Measurements from ENCODE around the gene OR1M1. TPM values are rescaled to one million over a fixed set of nuclear protein-coding genes. Genes with fewer than 3 reads are reported as not detected.
"Not testable (repeated sequence)": the region's sequence is repeated elsewhere in the genome, so short reads cannot be mapped to it uniquely, and the experiment has no call there.

OR1M1 gene
- total RNA-seq, 4 donors from 2014 or later: not detected

- no peak for ATAC-seq (ENCODE audit: low FRiP score)
- no peak for DNase-seq (ENCODE audit: low spot score)
- TF ChIP-seq, protein P1, sequence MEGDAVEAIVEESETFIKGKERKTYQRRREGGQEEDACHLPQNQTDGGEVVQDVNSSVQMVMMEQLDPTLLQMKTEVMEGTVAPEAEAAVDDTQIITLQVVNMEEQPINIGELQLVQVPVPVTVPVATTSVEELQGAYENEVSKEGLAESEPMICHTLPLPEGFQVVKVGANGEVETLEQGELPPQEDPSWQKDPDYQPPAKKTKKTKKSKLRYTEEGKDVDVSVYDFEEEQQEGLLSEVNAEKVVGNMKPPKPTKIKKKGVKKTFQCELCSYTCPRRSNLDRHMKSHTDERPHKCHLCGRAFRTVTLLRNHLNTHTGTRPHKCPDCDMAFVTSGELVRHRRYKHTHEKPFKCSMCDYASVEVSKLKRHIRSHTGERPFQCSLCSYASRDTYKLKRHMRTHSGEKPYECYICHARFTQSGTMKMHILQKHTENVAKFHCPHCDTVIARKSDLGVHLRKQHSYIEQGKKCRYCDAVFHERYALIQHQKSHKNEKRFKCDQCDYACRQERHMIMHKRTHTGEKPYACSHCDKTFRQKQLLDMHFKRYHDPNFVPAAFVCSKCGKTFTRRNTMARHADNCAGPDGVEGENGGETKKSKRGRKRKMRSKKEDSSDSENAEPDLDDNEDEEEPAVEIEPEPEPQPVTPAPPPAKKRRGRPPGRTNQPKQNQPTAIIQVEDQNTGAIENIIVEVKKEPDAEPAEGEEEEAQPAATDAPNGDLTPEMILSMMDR (IDR thresholded peaks at IDR 0.05): no peak
Measured at GRCh38 chr19:9060564-9061340, 26.1 kb upstream of the OR1M1 start.

DNA sequence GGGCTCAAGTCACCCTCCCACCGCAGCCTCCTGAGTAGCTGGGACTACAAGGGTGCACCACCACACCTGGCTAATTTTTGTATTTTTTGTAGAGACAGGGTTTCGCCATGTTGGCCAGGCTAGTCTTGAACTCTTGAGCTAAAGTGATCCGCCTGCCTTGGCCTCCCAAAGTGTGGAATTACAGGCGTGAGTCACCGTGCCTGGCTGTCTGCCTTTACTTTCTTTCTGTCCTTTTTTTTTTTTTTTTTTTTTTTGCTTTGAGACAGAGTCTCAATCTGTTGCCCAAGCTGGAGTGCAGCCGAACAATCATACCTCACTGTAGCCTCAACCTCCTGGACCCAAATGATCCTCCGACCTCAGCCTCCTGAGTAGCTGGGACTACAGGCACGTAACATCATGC, 25.0 kb upstream of the OR1M1 start:
- DNase-seq (ENCODE audit: low spot score) (no peak), ATAC-seq (ENCODE audit: low FRiP score) (no peak)
- TF ChIP-seq, protein P1 (IDR thresholded peaks at IDR 0.05): no peak

GRCh38 chr19:9065457-9066014, 21.3 kb upstream of the OR1M1 start:
- no peak for DNase-seq (ENCODE audit: low spot score)
- TF ChIP-seq, protein P1 (IDR thresholded peaks at IDR 0.05): no peak
- ATAC-seq (ENCODE audit: low FRiP score): no peak

DNA sequence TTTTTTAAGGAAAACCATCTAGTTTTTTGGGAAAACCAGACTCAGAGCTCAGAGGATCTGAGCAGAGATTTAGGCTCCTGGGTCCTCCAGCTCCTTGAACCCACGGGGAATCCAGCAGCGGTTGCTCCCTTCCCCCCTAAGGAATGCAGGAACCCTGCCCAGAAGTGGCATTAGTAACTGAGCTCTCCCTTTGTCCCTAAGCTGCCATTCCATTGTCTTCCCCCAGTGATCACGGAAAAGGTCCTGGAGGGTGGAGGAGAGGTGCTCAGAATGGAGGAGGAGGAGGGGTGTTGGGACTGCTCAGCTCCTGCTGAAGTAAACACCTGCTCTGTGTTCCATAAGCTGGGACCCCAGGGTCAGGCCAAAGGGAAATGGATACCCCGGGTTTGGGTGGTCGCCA, 16.8 kb upstream of the OR1M1 start:
- ATAC-seq (ENCODE audit: low FRiP score): no peak
- TF ChIP-seq, protein P1 (IDR thresholded peaks at IDR 0.05): no peak
- no peak for DNase-seq (ENCODE audit: low spot score)

DNA sequence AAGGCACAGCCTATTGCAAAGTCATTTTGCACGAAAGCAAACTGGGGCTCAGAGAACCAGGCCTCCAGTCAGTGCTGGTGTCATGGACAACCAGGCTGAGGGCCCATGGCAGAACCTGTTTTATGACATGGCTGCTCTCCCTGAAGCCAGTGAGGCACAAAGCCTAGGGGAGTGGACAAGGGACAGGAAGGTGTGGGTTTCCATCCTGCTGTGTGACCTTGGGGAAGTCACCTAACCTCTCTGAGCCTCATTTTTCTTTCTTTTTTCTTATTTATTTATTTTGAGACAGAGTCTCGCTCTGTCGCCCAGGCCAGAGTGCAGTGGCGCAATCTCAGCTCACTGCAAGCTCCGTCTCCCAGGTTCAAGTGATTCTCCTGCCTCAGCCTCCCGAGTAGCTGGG, 15.1 kb upstream of the OR1M1 start:
- DNase-seq (ENCODE audit: low spot score); ATAC-seq (ENCODE audit: low FRiP score): not testable (repeated sequence)

GRCh38 chr19:9073806-9074205, 13.1 kb upstream of the OR1M1 start:
- TF ChIP-seq, protein P1 (IDR thresholded peaks at IDR 0.05): no peak
- DNase-seq (ENCODE audit: low spot score): no peak
- ATAC-seq (ENCODE audit: low FRiP score): no peak

GRCh38 chr19:9075064-9075949, 11.6 kb upstream of the OR1M1 start:
- peak; percentile 96 for ATAC-seq (ENCODE audit: low FRiP score)
- TF ChIP-seq, protein P1 (IDR thresholded peaks at IDR 0.05): no peak
- peak; percentile 65 for DNase-seq (ENCODE audit: low spot score)

Data from omental fat pad (tissue), 4 donors.